Body of pancreas (tissue), 4 donors: Measurements from ENCODE around the gene GLRX3.

ENCODE experiments used
- CTCF ChIP-seq, 7 experiments: fragments of 450-650 bp in 4 of 7; fragments of 200-600 bp in 3 of 7; sonication (generic) in 3 of 7; IDR thresholded peaks; one replicate each; pipeline ENCODE4 v1.5.1; 2016 to 2019; ENCODE audit warnings: antibody characterized with exemption in 7 of 7
- POLR2A ChIP-seq, 3 donors: fragments of 450-650 bp; IDR thresholded peaks; one replicate each; pipeline ENCODE4 v1.6.1; 2016; ENCODE audit warnings: antibody characterized with exemption in 3 of 3, mild to moderate bottlenecking in 2 of 3

DNA sequence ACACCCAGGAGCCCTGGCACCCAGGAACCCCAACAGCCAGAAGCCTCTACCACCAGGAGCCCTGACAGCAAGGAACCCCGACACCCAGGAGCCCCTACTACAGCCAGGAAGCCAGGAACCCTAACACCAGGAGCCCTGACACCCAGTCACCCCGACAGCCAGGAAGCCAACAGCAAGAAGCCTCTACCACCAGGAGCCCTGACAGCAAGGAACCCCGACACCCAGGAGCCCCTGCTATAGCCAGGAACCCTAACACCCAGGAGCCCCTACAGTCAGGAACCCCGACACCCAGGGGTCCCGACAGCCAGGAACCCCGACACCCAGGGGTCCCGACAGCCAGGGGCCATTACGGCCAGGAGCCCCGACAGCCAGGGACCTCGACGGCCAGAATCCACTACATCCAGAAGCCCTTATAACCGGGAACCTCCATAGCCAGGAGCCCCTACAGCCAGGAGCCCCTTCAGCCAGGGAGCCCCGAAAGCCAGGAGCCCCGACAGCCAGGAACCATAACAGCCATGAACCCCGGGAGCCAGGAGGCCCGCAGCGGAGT, 440 bp upstream of the GLRX3 start:
- TF ChIP-seq POLR2A (IDR thresholded peaks at IDR 0.05), result no peak
- no peak for TF ChIP-seq CTCF (IDR thresholded peaks at IDR 0.05)
